IMR-90 (cell line): ENCODE data around the gene ADCY9. TPM values are rescaled to one million over a fixed set of nuclear protein-coding genes. Genes with fewer than 3 reads are reported as not detected.

ENCODE experiments used
- ATAC-seq: fragments of 200-7000 bp; cut with Tn5 transposase; 2 replicates; pipeline ENCODE4 v1.9.1; 2020; ENCODE audit warnings: low read depth, mild to moderate bottlenecking, moderate library complexity
- BruUV-seq: library from RNA; stranded (reverse); fragments of 400-500 nt; replicated peaks from 2 replicates; lab custom pipeline; 2021; lab: Mats Ljungman, UMichigan
- CTCF ChIA-PET: fragments of 300-600 bp; formaldehyde crosslinking; extraction: SDS; loops from one replicate; lab custom pipeline; 2021; ENCODE audit warnings: antibody characterized with exemption; lab: Yijun Ruan, JAX
- POLR2A ChIA-PET: fragments of 300-600 bp; sonication (Branson Sonifier 250); formaldehyde crosslinking; loops from one replicate; lab custom pipeline; 2022; ENCODE audit warnings: antibody characterized with exemption; ENCODE audit not compliant: unreplicated experiment; lab: Charles Lee
- DNase-seq: peaks from one replicate; pipeline ENCODE4 v3.0.0; 2013
- H2AFZ ChIP-seq: replicated peaks from 2 replicates; pipeline ENCODE3; 2013; ENCODE audit warnings: low read length, mild to moderate bottlenecking; ENCODE audit not compliant: poor library complexity
- H2AK5ac ChIP-seq: 2 replicates; pipeline ENCODE4 v1.6.1; 2013; ENCODE audit warnings: low read depth, low read length, inconsistent platforms
- H2AK9ac ChIP-seq: replicated peaks from 2 replicates; pipeline ENCODE3; 2013; ENCODE audit warnings: mild to moderate bottlenecking, low read depth, low read length, moderate library complexity; ENCODE audit not compliant: poor library complexity
- H2BK120ac ChIP-seq: 2 replicates; pipeline ENCODE4 v1.6.1; 2013; ENCODE audit warnings: low read depth, low read length, inconsistent platforms
- H2BK15ac ChIP-seq: 3 replicates; pipeline ENCODE4 v1.6.1; 2013; ENCODE audit warnings: low read depth, low read length, inconsistent platforms
- H2BK20ac ChIP-seq: 2 replicates; pipeline ENCODE4 v1.6.1; 2013; ENCODE audit warnings: low read depth, mild to moderate bottlenecking, inconsistent platforms, low read length, moderate library complexity
- H2BK5ac ChIP-seq: 2 replicates; pipeline ENCODE4 v1.6.1; 2013; ENCODE audit warnings: mild to moderate bottlenecking, low read depth, low read length, inconsistent platforms; ENCODE audit not compliant: poor library complexity, severe bottlenecking
- H3K14ac ChIP-seq: replicated peaks from 2 replicates; pipeline ENCODE4 v1.6.1; 2013; ENCODE audit warnings: low read depth, low read length, inconsistent platforms
- H3K18ac ChIP-seq: 2 replicates; pipeline ENCODE4 v1.6.1; 2013; ENCODE audit warnings: low read depth, low read length, control low read depth
- H3K23ac ChIP-seq: 2 replicates; pipeline ENCODE4 v1.6.1; 2013; ENCODE audit warnings: low read depth, low read length, inconsistent platforms
- H3K27ac ChIP-seq: 2 replicates; pipeline ENCODE4 v1.5.1; 2013; ENCODE audit warnings: mild to moderate bottlenecking, control low read depth, low read length; ENCODE audit not compliant: insufficient read depth
- H3K27me3 ChIP-seq: 2 replicates; pipeline ENCODE4 v1.6.1; 2013; ENCODE audit warnings: low read length; ENCODE audit not compliant: control insufficient read depth, insufficient read depth
- H3K36me3 ChIP-seq: 2 replicates; pipeline ENCODE4 v1.6.1; 2013; ENCODE audit warnings: low read length, mixed read lengths; ENCODE audit not compliant: control insufficient read depth, insufficient read depth
- H3K4ac ChIP-seq: 2 replicates; pipeline ENCODE4 v1.6.1; 2013; ENCODE audit warnings: low read depth, low read length, inconsistent platforms
- H3K4me1 ChIP-seq: 2 replicates; pipeline ENCODE4 v1.6.1; 2013; ENCODE audit warnings: low read length, mixed read lengths; ENCODE audit not compliant: control insufficient read depth, insufficient read depth
- H3K4me2 ChIP-seq: 2 replicates; pipeline ENCODE4 v1.6.1; 2013; ENCODE audit warnings: low read depth, mild to moderate bottlenecking, control low read depth, low read length, moderate library complexity
- H3K4me3 ChIP-seq: 2 replicates; pipeline ENCODE4 v1.5.1; 2013; ENCODE audit warnings: low read depth, mild to moderate bottlenecking, control low read depth, low read length, moderate library complexity; ENCODE audit not compliant: insufficient read depth
- H3K56ac ChIP-seq: 2 replicates; pipeline ENCODE4 v1.6.1; 2013; ENCODE audit warnings: low read length, inconsistent platforms; ENCODE audit not compliant: insufficient read depth; ENCODE audit errors: extremely low read depth
- H3K79me1 ChIP-seq, 2 experiments: 2 replicates each; pipeline ENCODE4 v1.6.1; 2013; ENCODE audit warnings: low read length in 2 of 2, inconsistent platforms in 1 of 2, low read depth in 1 of 2
- H3K9ac ChIP-seq: 2 replicates; pipeline ENCODE4 v1.6.1; 2013; ENCODE audit warnings: low read depth, low read length, control low read depth
- H3K9me1 ChIP-seq: 2 replicates; pipeline ENCODE4 v1.6.1; 2013; ENCODE audit warnings: low read length, inconsistent platforms; ENCODE audit not compliant: insufficient read depth
- H3K9me3 ChIP-seq: 2 replicates; pipeline ENCODE4 v1.6.1; 2013; ENCODE audit warnings: low read length; ENCODE audit not compliant: control insufficient read depth, insufficient read depth
- H4K20me1 ChIP-seq: 2 replicates; pipeline ENCODE4 v1.6.1; 2013; ENCODE audit warnings: low read length, inconsistent platforms; ENCODE audit not compliant: insufficient read depth
- H4K5ac ChIP-seq: 2 replicates; pipeline ENCODE4 v1.6.1; 2013; ENCODE audit warnings: mild to moderate bottlenecking, low read depth, low read length, control low read depth
- H4K8ac ChIP-seq, 2 experiments: 2 replicates each; pipeline ENCODE4 v1.6.1; 2013; ENCODE audit warnings: low read depth in 2 of 2, low read length in 2 of 2, control low read depth in 1 of 2, inconsistent platforms in 1 of 2
- H4K91ac ChIP-seq: 2 replicates; pipeline ENCODE4 v1.6.1; 2013; ENCODE audit warnings: low read depth, low read length, inconsistent platforms; ENCODE audit not compliant: insufficient read depth
- BHLHE40 ChIP-seq: fragments of 150-350 bp; IDR thresholded peaks from 2 replicates; pipeline ENCODE4 v1.6.1; 2016; ENCODE audit warnings: mild to moderate bottlenecking, low read depth, low read length
- CEBPB ChIP-seq: IDR thresholded peaks from 2 replicates; pipeline ENCODE4 v1.6.1; 2012; ENCODE audit warnings: low read depth, low read length, improper control_type of control experiment
- CHD1 ChIP-seq: IDR thresholded peaks from 2 replicates; pipeline ENCODE4 v1.6.1; 2012; ENCODE audit warnings: low read depth, low read length, improper control_type of control experiment
- FOS ChIP-seq: fragments of 150-350 bp; IDR thresholded peaks from 2 replicates; pipeline ENCODE4 v1.6.1; 2016; ENCODE audit warnings: low read depth, low read length
- MAFK ChIP-seq: IDR thresholded peaks from 2 replicates; pipeline ENCODE4 v1.6.1; 2012; ENCODE audit warnings: low read depth, low read length, improper control_type of control experiment
- MAZ ChIP-seq: IDR thresholded peaks from 2 replicates; pipeline ENCODE4 v1.6.1; 2012; ENCODE audit warnings: low read depth, mild to moderate bottlenecking, low read length, improper control_type of control experiment, moderate library complexity, borderline replicate concordance
- MXI1 ChIP-seq: IDR thresholded peaks from 2 replicates; pipeline ENCODE4 v1.6.1; 2012; ENCODE audit warnings: low read depth, mild to moderate bottlenecking, low read length, moderate library complexity, borderline replicate concordance
- NFE2L2 ChIP-seq: fragments of 150-350 bp; IDR thresholded peaks from 2 replicates; pipeline ENCODE4 v1.6.1; 2016; ENCODE audit warnings: low read depth, mild to moderate bottlenecking, low read length
- POLR2A ChIP-seq: IDR thresholded peaks from 2 replicates; pipeline ENCODE4 v1.6.1; 2012; ENCODE audit warnings: mild to moderate bottlenecking, low read depth, low read length
- RAD21 ChIP-seq: IDR thresholded peaks from 2 replicates; pipeline ENCODE4 v1.6.1; 2012; ENCODE audit warnings: low read length, improper control_type of control experiment
- RCOR1 ChIP-seq: IDR thresholded peaks from 2 replicates; pipeline ENCODE4 v1.6.1; 2012; ENCODE audit warnings: mild to moderate bottlenecking, low read length, improper control_type of control experiment; ENCODE audit not compliant: insufficient replicate concordance
- RFX5 ChIP-seq: IDR thresholded peaks from 2 replicates; pipeline ENCODE4 v1.8.0; 2012; ENCODE audit warnings: low read depth, mild to moderate bottlenecking, low read length, moderate library complexity
- SMC3 ChIP-seq: fragments of 150-350 bp; IDR thresholded peaks from 2 replicates; pipeline ENCODE4 v1.6.1; 2016; ENCODE audit warnings: low read depth, mild to moderate bottlenecking, antibody characterized with exemption, low read length, moderate library complexity
- WGBS, 2 experiments: methylation state at CpG; one replicate each; pipeline versions ENCODE4 v1.1.5 to v1.1.7; 2013; ENCODE audit warnings: missing lambda C conversion rate in 2 of 2; ENCODE audit not compliant: insufficient read length in 1 of 2; ENCODE audit errors: extremely low coverage in 2 of 2; 5-methylcytosine and 5-hydroxymethylcytosine counted together
- dilution Hi-C: fragments of 300-500 bp; cut with HindIII; formaldehyde crosslinking; loops from one replicate; pipeline ENCODE4 v1.14.3; 2018; ENCODE audit warnings: low sequenced_read_pairs; ENCODE audit not compliant: unreplicated experiment
- in situ Hi-C: fragments of 300-500 bp; cut with MboI; formaldehyde crosslinking; loops from 3 replicates; pipeline ENCODE4 v1.14.3; 2019; ENCODE audit warnings: low sequenced_read_pairs, inconsistent platforms, mixed read lengths
- intact Hi-C: fragments of 100-400 bp; cut with micrococcal nuclease; formaldehyde crosslinking; loops from 2 replicates; pipeline ENCODE4 v1.10.0; 2022
- polyA plus RNA-seq, 3 experiments: library from polyadenylated mRNA; depleted of rRNA; stranded (reverse); fragments of >200 nt; gene quantifications; 2 replicates each; pipeline ENCODE4 v1.2.3, GENCODE V29; 2012; ENCODE audit warnings: low replicate concordance in 1 of 3
- total RNA-seq: library from RNA; depleted of rRNA; stranded (reverse); fragments of >200 nt; gene quantifications from 2 replicates; pipeline ENCODE4 v1.2.3, GENCODE V29; 2012
- TF ChIP-seq, protein P1 (sequence below): fragments of 150-350 bp; IDR thresholded peaks from 2 replicates; pipeline ENCODE4 v1.6.1; 2016; ENCODE audit warnings: low read depth, mild to moderate bottlenecking, low read length, moderate library complexity, borderline replicate concordance
- TF ChIP-seq, protein P2 (sequence below): conservative IDR thresholded peaks from 2 replicates; pipeline ENCODE4 v1.5.1; 2012; ENCODE audit warnings: mild to moderate bottlenecking, low read depth, low read length, improper control_type of control experiment

The ADCY9 gene
- total and polyA plus RNA-seq, 2 of the 4 experiments (the other 2 are of a cell fraction), result 5.4 to 12.5 TPM

DNA sequence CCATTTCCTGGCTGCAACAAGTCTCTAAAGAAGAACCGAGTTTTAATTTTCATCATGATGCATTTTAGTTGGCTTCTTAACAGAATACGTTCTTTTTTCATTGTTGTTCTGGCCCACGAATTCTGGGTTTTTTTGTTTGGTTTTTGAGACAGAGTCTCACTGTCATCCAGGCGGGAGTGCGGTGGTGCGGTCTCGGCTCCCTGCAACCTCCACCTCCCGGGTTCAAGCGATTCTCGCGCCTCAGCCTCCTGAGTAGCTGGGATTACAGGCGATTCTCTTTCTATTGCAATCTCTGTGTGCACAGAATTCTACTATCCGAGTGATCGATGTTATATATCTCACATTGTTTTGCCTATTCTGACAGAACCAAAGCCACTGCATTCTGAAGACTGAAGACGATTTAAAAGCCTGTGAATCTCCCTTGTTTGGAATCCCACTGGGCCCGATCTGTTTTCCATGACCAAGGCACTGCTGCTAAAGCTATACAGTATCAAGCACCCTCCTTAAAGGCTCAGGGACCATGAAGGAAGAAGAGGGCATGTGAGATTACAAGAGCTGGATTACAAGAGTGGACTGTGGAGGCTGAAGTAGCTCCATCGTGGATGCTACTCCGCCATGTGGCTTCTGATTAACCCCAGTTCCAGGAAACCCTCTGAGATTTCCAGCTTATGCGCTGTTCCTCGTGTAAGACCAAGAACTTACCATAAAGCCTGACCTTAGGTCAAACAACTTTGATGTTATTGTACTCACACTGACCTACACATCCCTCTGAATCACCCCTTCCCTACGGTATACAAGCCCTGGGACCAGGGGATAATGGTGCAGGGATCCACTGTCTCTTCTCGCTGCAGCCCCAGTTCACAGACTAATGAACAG is 44.3 kb downstream of the ADCY9 start:
- CTCF ChIA-PET, result no interaction called here
- no peaks in the 10 kb centered on the region; the same call in 1 of the 2 replicates for H3K36me3 ChIP-seq
- H3K14ac ChIP-seq, result no peak overlapping the region
- H2AFZ ChIP-seq, result no peak overlapping the region
- H3K9ac ChIP-seq, result no peak overlapping the region
- dilution Hi-C loops (no loop called here), intact Hi-C loops (no loop called here), in situ Hi-C loops (no loop called here)
- no peak overlapping the region for H3K4me3 ChIP-seq
- peaks cover 4% of the 10 kb centered on the region for H3K4me1 ChIP-seq
- no peak overlapping the region for H2BK15ac ChIP-seq
- no peak overlapping the region for H4K5ac ChIP-seq
- no peak overlapping the region for H3K27ac ChIP-seq
- peaks cover 22 to 71% of the 10 kb centered on the region in 2 experiments for H3K79me1 ChIP-seq
- H2BK20ac ChIP-seq, result no peak overlapping the region
- no TSS peak for BruUV-seq
- WGBS, 2 experiments, result 84% methylated on average over 12 of the region's 22 CpGs; no CpG with 5 or more reads in 1 of the 2 experiments
- no peaks in the 10 kb centered on the region for H3K27me3 ChIP-seq
- H3K18ac ChIP-seq, result no peak overlapping the region
- 0 out of 2 replicates have a peak, but pooled peaks cover 3% of the 10 kb centered on the region for H4K20me1 ChIP-seq
- no peak overlapping the region for H3K4me2 ChIP-seq
- H3K9me1 ChIP-seq, result peaks cover 11% of the 10 kb centered on the region; the same call in 1 of the 2 replicates
- POLR2A ChIA-PET, result no interaction called here
- H4K91ac ChIP-seq, result no peak overlapping the region
- H2BK5ac ChIP-seq, result no peak overlapping the region
- no peak overlapping the region for H3K56ac ChIP-seq
- H3K23ac ChIP-seq, result peak overlapping the region; percentile 38; the same call in 1 of the 2 replicates
- H4K8ac ChIP-seq, result 0 out of 4 replicates have a peak overlapping the region, but pooled peaks of 1 of the 2 experiments have one; percentile 21
- ATAC-seq (no peak), DNase-seq (no peak)
- H2AK5ac ChIP-seq, result no peak overlapping the region
- H3K9me3 ChIP-seq, result no peaks in the 10 kb centered on the region
- H2AK9ac ChIP-seq, result no peak overlapping the region
- H3K4ac ChIP-seq, result no peak overlapping the region
- H2BK120ac ChIP-seq, result no peak overlapping the region
- TF ChIP-seq BHLHE40 (no peak), NFE2L2 (no peak), RCOR1 (no peak), FOS (no peak), MAZ (no peak), MXI1 (no peak), POLR2A (no peak), CEBPB (no peak), RAD21 (no peak), MAFK (no peak), RFX5 (no peak), SMC3 (no peak), CHD1 (no peak)
- TF ChIP-seq, protein P1, sequence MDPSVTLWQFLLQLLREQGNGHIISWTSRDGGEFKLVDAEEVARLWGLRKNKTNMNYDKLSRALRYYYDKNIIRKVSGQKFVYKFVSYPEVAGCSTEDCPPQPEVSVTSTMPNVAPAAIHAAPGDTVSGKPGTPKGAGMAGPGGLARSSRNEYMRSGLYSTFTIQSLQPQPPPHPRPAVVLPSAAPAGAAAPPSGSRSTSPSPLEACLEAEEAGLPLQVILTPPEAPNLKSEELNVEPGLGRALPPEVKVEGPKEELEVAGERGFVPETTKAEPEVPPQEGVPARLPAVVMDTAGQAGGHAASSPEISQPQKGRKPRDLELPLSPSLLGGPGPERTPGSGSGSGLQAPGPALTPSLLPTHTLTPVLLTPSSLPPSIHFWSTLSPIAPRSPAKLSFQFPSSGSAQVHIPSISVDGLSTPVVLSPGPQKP, result no peak
- TF ChIP-seq, protein P2, sequence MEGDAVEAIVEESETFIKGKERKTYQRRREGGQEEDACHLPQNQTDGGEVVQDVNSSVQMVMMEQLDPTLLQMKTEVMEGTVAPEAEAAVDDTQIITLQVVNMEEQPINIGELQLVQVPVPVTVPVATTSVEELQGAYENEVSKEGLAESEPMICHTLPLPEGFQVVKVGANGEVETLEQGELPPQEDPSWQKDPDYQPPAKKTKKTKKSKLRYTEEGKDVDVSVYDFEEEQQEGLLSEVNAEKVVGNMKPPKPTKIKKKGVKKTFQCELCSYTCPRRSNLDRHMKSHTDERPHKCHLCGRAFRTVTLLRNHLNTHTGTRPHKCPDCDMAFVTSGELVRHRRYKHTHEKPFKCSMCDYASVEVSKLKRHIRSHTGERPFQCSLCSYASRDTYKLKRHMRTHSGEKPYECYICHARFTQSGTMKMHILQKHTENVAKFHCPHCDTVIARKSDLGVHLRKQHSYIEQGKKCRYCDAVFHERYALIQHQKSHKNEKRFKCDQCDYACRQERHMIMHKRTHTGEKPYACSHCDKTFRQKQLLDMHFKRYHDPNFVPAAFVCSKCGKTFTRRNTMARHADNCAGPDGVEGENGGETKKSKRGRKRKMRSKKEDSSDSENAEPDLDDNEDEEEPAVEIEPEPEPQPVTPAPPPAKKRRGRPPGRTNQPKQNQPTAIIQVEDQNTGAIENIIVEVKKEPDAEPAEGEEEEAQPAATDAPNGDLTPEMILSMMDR, result no peak
